ENCODE measurements around the gene GRM8. TPM values are rescaled to one million over a fixed set of nuclear protein-coding genes. Genes with fewer than 3 reads are reported as not detected.

The GRM8 gene
- total and polyA plus RNA-seq, 10 of the 15 experiments (the other 5 are each of a cell fraction or from before 2014, with no cell fraction given) = 0.33 to 7.1 (median 0.45) TPM; not detected in 2

DNA sequence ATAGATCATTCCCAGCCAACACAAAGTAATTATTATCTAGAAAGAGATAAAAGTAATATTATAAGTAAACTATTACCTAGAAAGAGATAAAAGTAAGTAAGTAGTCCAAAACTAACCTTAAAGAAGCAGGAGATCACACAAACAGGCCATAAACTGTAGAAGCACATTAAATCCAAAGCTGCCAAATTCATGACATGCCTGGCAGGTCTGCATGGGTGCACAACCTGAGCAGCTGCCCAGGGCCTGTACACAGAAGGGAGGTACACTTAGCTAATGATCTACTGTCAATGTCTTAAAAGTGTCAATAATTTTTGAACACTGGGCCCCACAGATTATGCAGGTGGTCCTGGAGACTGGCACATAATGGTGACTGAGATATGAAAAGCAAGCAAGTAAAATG is 196.5 kb downstream of the GRM8 start:
- Histone ChIP-seq H4K20me1 (ENCODE audit: control insufficient read depth, insufficient read depth) (no peaks in the 10 kb centered on the region), H3K79me2 (ENCODE audit: control insufficient read depth, insufficient read depth, low read length) (no peaks in the 10 kb centered on the region), H3K9me3 (replicated peaks; ENCODE audit: control insufficient read depth, insufficient read depth, low read length) (no peaks in the 10 kb centered on the region), H2AFZ (ENCODE audit: control insufficient read depth, low read depth, low read length) (no peak overlapping the region), H3K27ac (ENCODE audit: control insufficient read depth, insufficient read depth) (no peak overlapping the region), H3K9ac (ENCODE audit: control insufficient read depth, insufficient read depth, low read length) (no peak overlapping the region), H3K4me1 (ENCODE audit: control insufficient read depth, insufficient read depth, low read length) (no peaks in the 10 kb centered on the region), H3K4me2 (ENCODE audit: control insufficient read depth, insufficient read depth) (no peak overlapping the region), H3K27me3 (replicated peaks in 1 of 2; ENCODE audit: control insufficient read depth in 2 of 2, insufficient read depth in 2 of 2, low read length in 1 of 2) (no peaks in the 10 kb centered on the region), H3K4me3 (no peak overlapping the region), H3K36me3 (ENCODE audit: control insufficient read depth in 2 of 2, insufficient read depth in 2 of 2, low read length in 1 of 2) (no peaks in the 10 kb centered on the region)
- intact Hi-C loops (cut with micrococcal nuclease; ENCODE audit: unreplicated experiment) = no loop called here
- ATAC-seq (no peak), DNase-seq (ENCODE audit: low read depth, low spot score) (no peak), FAIRE-seq (no peak)
- in situ Hi-C loops (cut with MboI) = no loop called here
- TF ChIP-seq POLR2AphosphoS2 (IDR thresholded peaks at IDR 0.05; ENCODE audit: low read depth, low read length) (no peak), KLF5 (IDR thresholded peaks at IDR 0.05; ENCODE audit: partially characterized antibody) (no peak), SIX5 (IDR thresholded peaks at IDR 0.05; ENCODE audit: low read depth, low read length, severe bottlenecking) (no peak), NFYA (IDR thresholded peaks at IDR 0.05; ENCODE audit: borderline replicate concordance, low read depth, low read length) (no peak), STAT3 (IDR thresholded peaks at IDR 0.05; ENCODE audit: low read depth, low read length) (no peak), NR2C1 (IDR thresholded peaks at IDR 0.05) (no peak), KDM1A (IDR thresholded peaks at IDR 0.05; ENCODE audit: borderline replicate concordance) (no peak), TCF12 (IDR thresholded peaks at IDR 0.05; ENCODE audit: low read depth, low read length) (no peak), ZNF622 (IDR thresholded peaks at IDR 0.05) (no peak)
- TF ChIP-seq, protein P1, sequence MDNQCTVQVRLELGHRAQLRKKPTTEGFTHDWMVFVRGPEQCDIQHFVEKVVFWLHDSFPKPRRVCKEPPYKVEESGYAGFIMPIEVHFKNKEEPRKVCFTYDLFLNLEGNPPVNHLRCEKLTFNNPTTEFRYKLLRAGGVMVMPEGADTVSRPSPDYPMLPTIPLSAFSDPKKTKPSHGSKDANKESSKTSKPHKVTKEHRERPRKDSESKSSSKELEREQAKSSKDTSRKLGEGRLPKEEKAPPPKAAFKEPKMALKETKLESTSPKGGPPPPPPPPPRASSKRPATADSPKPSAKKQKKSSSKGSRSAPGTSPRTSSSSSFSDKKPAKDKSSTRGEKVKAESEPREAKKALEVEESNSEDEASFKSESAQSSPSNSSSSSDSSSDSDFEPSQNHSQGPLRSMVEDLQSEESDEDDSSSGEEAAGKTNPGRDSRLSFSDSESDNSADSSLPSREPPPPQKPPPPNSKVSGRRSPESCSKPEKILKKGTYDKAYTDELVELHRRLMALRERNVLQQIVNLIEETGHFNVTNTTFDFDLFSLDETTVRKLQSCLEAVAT (IDR thresholded peaks at IDR 0.05) = no peak
- ChIA-PET POLR2A (no interaction called here), RAD21 (ENCODE audit: unreplicated experiment) (no interaction called here), SMC1A (ENCODE audit: uncharacterized antibody, unreplicated experiment) (interaction anchor here (1.0 to 1.6 kb wide), 2 partner anchors 15 to 51 kb away, joined by 3 read pairs; no protein-coding TSS in a partner anchor), CTCF (interaction anchor here (0.7 to 1.7 kb wide), 6 partner anchors 9 to 1451 kb away, joined by 3 read pairs; no protein-coding TSS in a partner anchor)
- BruUV-seq (replicated peaks) = no TSS peak

Data from GM12878 (cell line).